NB4 (cell line): ENCODE data around the gene LRP1B.

ENCODE experiments used
- CTCF ChIP-seq: IDR thresholded peaks from one replicate; pipeline ENCODE4 v1.5.1; 2012; ENCODE audit warnings: low read depth, low read length
- MYC ChIP-seq: IDR thresholded peaks from 2 replicates; pipeline ENCODE4 v1.6.1; 2011; ENCODE audit warnings: low read depth, low read length

GRCh38 chr2:140311905-140312304, 1818.9 kb downstream of the LRP1B start:
- no peak for TF ChIP-seq CTCF
- no peak for TF ChIP-seq MYC
